Smooth muscle cell (in vitro differentiated cells): Measurements from ENCODE around the gene ZSWIM3. TPM values are rescaled to one million over a fixed set of nuclear protein-coding genes. Genes with fewer than 3 reads are reported as not detected.

ENCODE experiments used
- DNase-seq: peaks from one replicate; lab custom pipeline; 2025; ENCODE audit not compliant: unreplicated experiment; lab: John Stamatoyannopoulos, UW
- H2AFZ ChIP-seq: fragments of 200-600 bp; sonication (generic); 2 replicates; pipeline ENCODE4 v1.6.0; 2016; ENCODE audit warnings: antibody characterized with exemption, low read depth, mild to moderate bottlenecking
- H3F3A ChIP-seq: fragments of 200-600 bp; sonication (generic); 2 replicates; pipeline ENCODE4 v1.6.0; 2017; ENCODE audit warnings: antibody characterized with exemption, low read depth
- H3K27ac ChIP-seq: fragments of 200-600 bp; sonication (generic); 2 replicates; pipeline ENCODE4 v1.5.1; 2016; ENCODE audit warnings: low read depth, mild to moderate bottlenecking
- H3K27me3 ChIP-seq: fragments of 200-600 bp; sonication (generic); 2 replicates; pipeline ENCODE4 v1.6.1; 2016; ENCODE audit warnings: low read depth, mild to moderate bottlenecking
- H3K36me3 ChIP-seq: fragments of 200-600 bp; sonication (generic); 2 replicates; pipeline ENCODE4 v1.5.1; 2016; ENCODE audit warnings: low read depth
- H3K4me1 ChIP-seq: fragments of 200-600 bp; sonication (generic); 2 replicates; pipeline ENCODE4 v1.5.1; 2016; ENCODE audit warnings: low read depth
- H3K4me2 ChIP-seq: fragments of 200-600 bp; sonication (generic); 2 replicates; pipeline ENCODE4 v1.6.0; 2016; ENCODE audit warnings: mild to moderate bottlenecking
- H3K4me3 ChIP-seq: fragments of 200-600 bp; sonication (generic); 2 replicates; pipeline ENCODE4 v1.5.1; 2016; ENCODE audit warnings: mild to moderate bottlenecking
- H3K79me2 ChIP-seq: fragments of 200-600 bp; sonication (generic); 2 replicates; pipeline ENCODE4 v1.6.0; 2016; ENCODE audit warnings: low read depth, mild to moderate bottlenecking
- H3K9ac ChIP-seq: fragments of 200-600 bp; sonication (generic); 2 replicates; pipeline ENCODE4 v1.6.0; 2016; ENCODE audit warnings: low read depth
- H3K9me3 ChIP-seq: fragments of 200-600 bp; sonication (generic); replicated peaks from 2 replicates; pipeline ENCODE4 v1.5.1; 2016; ENCODE audit warnings: low read depth
- H4K20me1 ChIP-seq: fragments of 200-600 bp; sonication (generic); 2 replicates; pipeline ENCODE4 v1.6.0; 2016; ENCODE audit warnings: low read depth
- WGBS: methylation state at CpG from one replicate; pipeline ENCODE4 v1.1.7; 2016; ENCODE audit warnings: low lambda C conversion rate; 5-methylcytosine and 5-hydroxymethylcytosine counted together
- polyA plus RNA-seq: library from polyadenylated mRNA; unstranded; fragments of >200 nt; fragmentation: Nextera tagmentation; extraction: Ambion mirVana; gene quantifications from 2 replicates; pipeline ENCODE4 v1.2.1, GENCODE V29; 2016
- total RNA-seq: library from RNA; depleted of rRNA; stranded (reverse); fragments of >200 nt; gene quantifications from 2 replicates; pipeline ENCODE4 v1.2.3, GENCODE V29; 2014
- TF ChIP-seq, protein P1 (sequence below): fragments of 200-600 bp; sonication (generic); IDR thresholded peaks from 2 replicates; pipeline ENCODE4 v1.5.1; 2017; ENCODE audit warnings: borderline replicate concordance, mild to moderate bottlenecking, antibody characterized with exemption; ENCODE audit not compliant: insufficient read depth, poor library complexity, severe bottlenecking

Gene ZSWIM3
- total and polyA plus RNA-seq, 2 experiments from 2014 or later = 1.4 to 4.9 TPM

DNA sequence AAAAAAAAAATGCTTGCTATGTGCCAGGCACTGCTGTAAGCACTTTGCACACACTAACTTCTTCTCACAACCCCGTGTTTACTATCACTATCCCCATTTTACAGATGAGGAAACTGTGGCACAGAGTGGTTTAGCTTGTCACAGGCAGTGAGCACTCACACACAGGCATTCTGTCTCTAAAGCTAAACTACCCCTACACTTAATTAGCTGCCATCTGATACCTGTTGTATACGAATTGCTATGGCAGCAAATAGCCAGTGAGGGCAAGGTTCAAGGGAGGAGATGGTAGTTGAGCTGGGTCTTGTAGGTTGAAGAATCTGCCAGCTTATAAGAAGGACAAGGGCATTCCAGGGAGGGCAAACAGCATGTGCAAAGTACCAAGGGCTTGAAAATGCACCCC lies 35.5 kb upstream of the ZSWIM3 start:
- Histone ChIP-seq H2AFZ (no peak overlapping the region), H3K9me3 (no peaks in the 10 kb centered on the region), H3F3A (peaks cover 17% of the 10 kb centered on the region), H3K4me2 (no peak overlapping the region), H3K79me2 (no peaks in the 10 kb centered on the region), H3K27ac (no peak overlapping the region), H3K36me3 (no peaks in the 10 kb centered on the region), H3K9ac (no peak overlapping the region), H3K27me3 (peaks cover 6% of the 10 kb centered on the region), H4K20me1 (no peaks in the 10 kb centered on the region), H3K4me3 (no peak overlapping the region), H3K4me1 (peaks cover 8% of the 10 kb centered on the region)
- TF ChIP-seq, protein P1, sequence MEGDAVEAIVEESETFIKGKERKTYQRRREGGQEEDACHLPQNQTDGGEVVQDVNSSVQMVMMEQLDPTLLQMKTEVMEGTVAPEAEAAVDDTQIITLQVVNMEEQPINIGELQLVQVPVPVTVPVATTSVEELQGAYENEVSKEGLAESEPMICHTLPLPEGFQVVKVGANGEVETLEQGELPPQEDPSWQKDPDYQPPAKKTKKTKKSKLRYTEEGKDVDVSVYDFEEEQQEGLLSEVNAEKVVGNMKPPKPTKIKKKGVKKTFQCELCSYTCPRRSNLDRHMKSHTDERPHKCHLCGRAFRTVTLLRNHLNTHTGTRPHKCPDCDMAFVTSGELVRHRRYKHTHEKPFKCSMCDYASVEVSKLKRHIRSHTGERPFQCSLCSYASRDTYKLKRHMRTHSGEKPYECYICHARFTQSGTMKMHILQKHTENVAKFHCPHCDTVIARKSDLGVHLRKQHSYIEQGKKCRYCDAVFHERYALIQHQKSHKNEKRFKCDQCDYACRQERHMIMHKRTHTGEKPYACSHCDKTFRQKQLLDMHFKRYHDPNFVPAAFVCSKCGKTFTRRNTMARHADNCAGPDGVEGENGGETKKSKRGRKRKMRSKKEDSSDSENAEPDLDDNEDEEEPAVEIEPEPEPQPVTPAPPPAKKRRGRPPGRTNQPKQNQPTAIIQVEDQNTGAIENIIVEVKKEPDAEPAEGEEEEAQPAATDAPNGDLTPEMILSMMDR = no peak
- DNase-seq = no peak
- 89% methylated on average over 2 of the region's 2 CpGs for WGBS

DNA sequence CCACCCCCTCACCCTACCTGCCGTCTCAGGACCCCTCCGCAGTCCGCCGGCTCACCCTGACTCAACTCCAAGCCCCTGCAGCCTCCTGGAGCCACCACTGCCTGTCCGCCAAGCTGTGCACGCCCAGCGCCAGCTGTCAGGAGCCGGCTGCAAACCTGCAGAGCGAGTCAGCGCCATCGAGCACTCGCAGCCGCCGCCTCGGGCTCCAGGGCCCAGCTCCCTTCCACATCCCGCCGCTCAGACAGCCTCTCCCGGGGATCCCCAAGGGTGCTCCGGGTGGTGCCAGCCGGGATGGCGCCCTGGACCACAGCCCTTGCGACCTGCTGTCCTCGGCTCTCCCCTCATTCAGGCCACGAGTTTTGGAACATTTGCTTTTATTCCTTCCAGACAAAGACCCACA lies 34.6 kb upstream of the ZSWIM3 start:
- no peak overlapping the region for H3K9ac ChIP-seq
- no peaks in the 10 kb centered on the region for H3K9me3 ChIP-seq
- DNase-seq = no peak
- H3F3A ChIP-seq = peaks cover 9% of the 10 kb centered on the region
- no peak overlapping the region for H3K27ac ChIP-seq
- H2AFZ ChIP-seq = no peak overlapping the region
- no peak overlapping the region for H3K4me3 ChIP-seq
- no peaks in the 10 kb centered on the region for H3K36me3 ChIP-seq
- no peaks in the 10 kb centered on the region for H4K20me1 ChIP-seq
- peaks cover 6% of the 10 kb centered on the region for H3K27me3 ChIP-seq
- peaks cover 8% of the 10 kb centered on the region for H3K4me1 ChIP-seq
- TF ChIP-seq, protein P1 = no peak
- WGBS = 66% methylated on average over 20 of the region's 24 CpGs
- no peak overlapping the region for H3K4me2 ChIP-seq
- H3K79me2 ChIP-seq = no peaks in the 10 kb centered on the region

DNA sequence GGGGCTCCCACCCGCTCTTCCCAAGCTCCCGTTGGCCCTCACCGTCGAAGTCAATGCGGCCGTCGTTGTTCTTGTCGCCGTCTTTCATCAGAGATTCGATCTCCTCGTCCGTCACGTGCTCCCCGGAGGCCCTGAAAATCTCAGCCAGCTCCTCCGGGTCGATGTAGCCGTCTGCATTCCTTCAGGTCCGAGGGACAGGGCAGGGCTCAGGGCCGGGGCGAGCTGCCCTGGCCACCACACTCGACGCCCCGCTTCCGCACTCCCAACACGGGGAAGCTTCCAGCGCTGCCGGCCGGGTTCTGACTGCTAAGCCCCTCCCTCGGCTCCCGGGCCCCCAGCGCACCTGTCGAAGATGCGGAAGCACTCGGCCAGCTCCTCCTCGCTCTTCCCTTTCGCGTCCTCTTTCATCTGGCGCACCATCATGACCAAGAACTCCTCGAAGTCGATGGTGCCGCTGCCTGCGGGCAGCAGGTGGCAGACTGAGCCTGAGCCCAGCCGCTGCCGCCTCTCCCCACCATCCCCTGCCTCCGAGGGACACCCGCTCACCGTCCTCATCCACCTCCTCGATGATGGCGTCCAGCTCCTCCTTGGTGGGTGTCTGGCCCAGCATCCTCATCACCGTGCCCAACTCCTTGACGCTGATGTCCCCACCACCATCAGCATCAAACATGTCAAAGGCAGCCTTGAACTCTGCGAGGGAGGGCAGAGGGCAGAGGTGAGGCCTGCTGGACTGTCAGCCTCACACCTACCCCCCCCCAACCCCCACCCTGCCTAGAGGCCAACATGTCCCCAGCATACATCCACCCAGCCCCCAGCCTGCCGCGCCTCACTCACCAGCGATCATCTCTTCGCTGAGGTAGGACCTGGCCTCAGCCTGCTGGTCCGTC lies 33.2 kb upstream of the ZSWIM3 start:
- H3K9me3 ChIP-seq = no peaks in the 10 kb centered on the region
- no peak for DNase-seq
- H3K4me1 ChIP-seq = peaks cover 14% of the 10 kb centered on the region
- H2AFZ ChIP-seq = no peak overlapping the region
- no peak overlapping the region for H3K4me3 ChIP-seq
- H3K4me2 ChIP-seq = no peak overlapping the region
- no peaks in the 10 kb centered on the region for H3K79me2 ChIP-seq
- no peak overlapping the region for H3K27ac ChIP-seq
- TF ChIP-seq, protein P1 = peak; percentile 21
- no peaks in the 10 kb centered on the region for H3K36me3 ChIP-seq
- peaks cover 6% of the 10 kb centered on the region for H3K27me3 ChIP-seq
- H4K20me1 ChIP-seq = no peaks in the 10 kb centered on the region
- no peaks in the 10 kb centered on the region for H3F3A ChIP-seq
- no peak overlapping the region for H3K9ac ChIP-seq
- WGBS = 36% methylated on average over 54 of the region's 57 CpGs
